ENCODE measurements around the gene PRPSAP1. TPM values are rescaled to one million over a fixed set of nuclear protein-coding genes. Genes with fewer than 3 reads are reported as not detected.

PRPSAP1 gene
- total RNA-seq, 1 experiment from 2014 or later, result 38.4 TPM

GRCh38 chr17:76260669-76261068 is 93.0 kb downstream of the PRPSAP1 start:
- no peak overlapping the region for H3K18ac ChIP-seq (ENCODE audit: insufficient read length, low read depth, low read length)
- no peak for TF ChIP-seq CTCF (conservative IDR thresholded peaks at IDR 0.05)
- H2BK20ac ChIP-seq (ENCODE audit: low read depth, low read length, poor library complexity, severe bottlenecking), result no peak overlapping the region
- Mint-ChIP-seq H3K27ac (no peak overlapping the region), H3K27me3 (ENCODE audit: low read depth) (no peaks in the 10 kb centered on the region), H3K9me3 (peaks cover 0 to 2% of the 10 kb centered on the region in 2 experiments; a peak in 1 of 5 replicates), H3K36me3 (ENCODE audit: insufficient read depth in 1 of 3, low read depth in 3 of 3) (peaks cover 0 to 3% (median 0%) of the 10 kb centered on the region in 3 experiments; a peak in 1 of 7 replicates), H3K4me3 (no peak overlapping the region), H3K4me1 (peaks cover 15 to 19% of the 10 kb centered on the region in 2 experiments)
- H3K4me2 ChIP-seq (ENCODE audit: insufficient read depth, insufficient read length, low read length), result no peak overlapping the region
- no peaks in the 10 kb centered on the region for H4K20me1 ChIP-seq (ENCODE audit: control insufficient read depth, insufficient read depth, insufficient read length)
- H3K9ac ChIP-seq (ENCODE audit: extremely low read depth, insufficient read length, low read length), result no peak overlapping the region
- no peak for DNase-seq
- no peaks in the 10 kb centered on the region for H3K23me2 ChIP-seq (ENCODE audit: insufficient read length, low read depth, low read length, poor library complexity, severe bottlenecking)
- H3K4me1 ChIP-seq (ENCODE audit: insufficient read depth, low read length), result no peaks in the 10 kb centered on the region
- H3K4ac ChIP-seq (ENCODE audit: low read depth, low read length), result no peak overlapping the region
- H2BK15ac ChIP-seq (ENCODE audit: low read depth, low read length), result no peak overlapping the region
- H3K79me2 ChIP-seq (ENCODE audit: insufficient read depth, low read length), result no peaks in the 10 kb centered on the region
- H4K91ac ChIP-seq (ENCODE audit: insufficient read length, low read depth, low read length), result no peak overlapping the region
- no peak overlapping the region for H3K23ac ChIP-seq (ENCODE audit: insufficient read length, low read depth, low read length)
- H3K9me3 ChIP-seq (ENCODE audit: control insufficient read depth, low read depth, low read length), result no peaks in the 10 kb centered on the region
- no peak overlapping the region for H3T11ph ChIP-seq (ENCODE audit: low read length)
- no peak overlapping the region for H4K8ac ChIP-seq (replicated peaks; ENCODE audit: insufficient read length, low read depth, low read length)
- H2AK5ac ChIP-seq (ENCODE audit: insufficient read length, low read length), result no peak overlapping the region
- H3K79me1 ChIP-seq (ENCODE audit: insufficient read depth, low read depth, low read length, poor library complexity, severe bottlenecking), result no peaks in the 10 kb centered on the region
- H2BK120ac ChIP-seq (ENCODE audit: low read depth, low read length, poor library complexity, severe bottlenecking), result no peak overlapping the region
- no peak overlapping the region for H2BK12ac ChIP-seq (ENCODE audit: insufficient read length, low read depth, low read length)
- H2BK5ac ChIP-seq (ENCODE audit: insufficient read length, low read length), result no peak overlapping the region
- WGBS (ENCODE audit: extremely low coverage, insufficient read length, low lambda C conversion rate), result no CpG with 5 or more reads among the region's 5 CpGs
- no peak overlapping the region for H3K56ac ChIP-seq (ENCODE audit: insufficient read length, low read depth, low read length)
- H3K27ac ChIP-seq (ENCODE audit: insufficient read length, low read depth, low read length), result no peak overlapping the region
- H3K27me3 ChIP-seq (ENCODE audit: insufficient read depth, low read length), result no peaks in the 10 kb centered on the region
- no peak overlapping the region for H4K5ac ChIP-seq (ENCODE audit: insufficient read length, low read depth, low read length)
- no peak overlapping the region for H3K14ac ChIP-seq (ENCODE audit: insufficient read depth, low read length)
- no peak overlapping the region for H2AFZ ChIP-seq (ENCODE audit: low read length)

Measured in H9 (cell line).